ENCODE measurements around the gene RAVER1.
A peak's percentile ranks its signal among the peaks of the same experiment; 100 is the strongest.

RAVER1 gene

DNA sequence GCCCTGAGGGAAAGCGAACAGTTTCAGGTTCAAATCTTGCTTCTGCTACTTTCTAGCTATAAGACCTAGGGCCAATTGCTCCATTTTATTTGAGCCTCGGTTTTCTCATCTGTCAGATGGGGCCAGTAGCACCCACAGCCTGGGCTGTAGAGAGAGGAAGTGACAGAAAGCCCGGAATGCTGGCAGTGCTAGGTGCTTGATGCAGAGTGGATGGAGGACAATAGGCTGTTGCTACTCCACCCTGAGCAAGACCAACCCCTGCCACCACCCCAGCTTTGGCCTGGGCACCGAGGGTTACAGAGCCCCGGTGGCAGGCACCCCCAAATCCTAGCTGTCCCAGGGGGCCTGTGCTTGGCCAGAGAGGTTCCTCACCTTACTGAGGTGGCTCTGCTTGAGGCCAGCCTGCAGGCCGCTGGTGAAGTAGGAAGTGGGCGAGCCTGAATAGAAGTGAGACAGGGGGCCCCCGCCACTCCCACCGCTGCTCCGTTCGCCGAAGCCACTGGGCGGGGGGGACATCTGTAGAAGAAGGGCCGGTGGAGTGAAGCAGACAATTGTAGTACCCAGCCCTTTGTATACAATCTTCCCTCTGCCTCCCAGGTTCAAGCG is 15.4 kb downstream of the RAVER1 start:
- DNase-seq: no peak

DNA sequence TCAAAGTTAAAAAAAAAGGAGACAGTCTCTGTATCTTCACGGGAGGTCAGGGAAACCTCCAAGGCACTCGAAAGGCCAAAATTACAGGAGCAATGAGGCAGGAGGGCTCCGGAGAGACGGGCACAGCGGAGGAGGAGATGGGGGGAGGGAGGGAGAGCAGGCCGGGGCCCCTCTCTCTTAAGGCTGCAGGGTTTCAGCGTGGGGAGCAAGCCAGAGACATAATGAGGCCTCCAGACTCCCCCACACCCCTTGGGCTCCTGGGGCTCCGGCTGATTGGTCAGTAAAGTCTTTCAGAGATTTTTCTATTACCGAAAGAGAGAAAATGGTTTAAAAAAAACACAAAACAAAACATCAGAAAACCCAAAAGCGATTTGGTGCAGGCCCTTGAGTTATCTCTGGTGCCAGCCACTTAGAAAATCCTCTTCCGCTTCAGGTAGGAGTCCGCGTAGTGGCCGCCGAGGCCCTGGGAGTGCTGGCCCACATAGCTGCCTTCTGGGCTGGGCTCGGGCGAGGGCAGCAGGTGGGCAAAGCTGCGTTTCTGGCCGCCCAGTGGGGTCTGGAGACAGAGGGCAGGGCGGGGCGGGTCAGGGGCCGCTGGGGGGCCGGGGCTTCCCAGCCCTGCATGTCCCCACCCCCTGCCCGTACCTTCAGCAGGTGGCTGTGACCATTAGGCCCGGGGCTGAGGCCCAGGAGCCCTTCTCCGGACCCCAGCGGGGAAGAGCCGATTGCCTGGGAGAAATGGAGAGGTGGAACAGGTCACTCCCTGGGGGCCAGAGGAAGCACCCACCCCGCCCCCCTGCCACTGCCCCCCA is 16.1 kb downstream of the RAVER1 start:
- no peak for DNase-seq

DNA sequence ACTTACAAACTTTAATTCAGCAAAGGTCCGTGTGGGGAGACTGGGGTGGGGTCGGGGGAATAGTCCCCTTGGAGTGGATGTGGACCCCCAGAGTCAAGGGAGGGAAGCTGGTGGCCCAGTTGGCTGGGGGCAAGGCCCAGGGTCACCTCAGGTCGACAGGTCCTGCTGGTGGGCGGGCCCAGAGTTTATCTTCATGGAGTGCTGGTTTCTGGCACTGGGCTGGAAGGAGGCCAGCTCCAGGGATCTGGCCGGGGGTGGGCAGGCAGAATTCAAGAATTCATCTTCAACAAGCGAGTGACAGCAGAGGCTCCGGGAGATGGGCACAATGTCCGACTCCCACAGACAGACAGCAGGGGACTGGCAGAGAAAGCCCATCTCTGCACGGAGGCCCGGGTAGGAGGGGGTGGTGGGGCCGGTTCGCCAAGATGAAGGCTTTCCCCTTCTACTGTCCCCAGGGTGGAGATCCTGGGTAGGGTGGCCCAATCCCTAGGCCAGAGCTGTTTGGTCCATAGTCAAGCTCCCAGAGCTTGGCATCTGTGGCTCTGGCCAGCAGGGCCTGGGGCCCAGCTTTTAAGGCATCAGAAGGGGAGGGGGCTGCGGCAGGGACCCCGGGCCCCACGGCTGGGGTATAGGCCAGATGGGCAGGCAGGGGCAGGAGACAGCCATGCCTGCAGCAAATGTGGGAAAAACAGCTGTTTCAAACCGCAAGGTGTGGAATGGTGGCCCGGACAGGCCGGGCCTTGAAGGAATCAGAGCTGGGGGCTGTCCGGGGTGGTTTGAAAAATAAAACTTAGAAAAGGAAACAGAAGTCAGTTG is 16.9 kb downstream of the RAVER1 start:
- DNase-seq: no peak

DNA sequence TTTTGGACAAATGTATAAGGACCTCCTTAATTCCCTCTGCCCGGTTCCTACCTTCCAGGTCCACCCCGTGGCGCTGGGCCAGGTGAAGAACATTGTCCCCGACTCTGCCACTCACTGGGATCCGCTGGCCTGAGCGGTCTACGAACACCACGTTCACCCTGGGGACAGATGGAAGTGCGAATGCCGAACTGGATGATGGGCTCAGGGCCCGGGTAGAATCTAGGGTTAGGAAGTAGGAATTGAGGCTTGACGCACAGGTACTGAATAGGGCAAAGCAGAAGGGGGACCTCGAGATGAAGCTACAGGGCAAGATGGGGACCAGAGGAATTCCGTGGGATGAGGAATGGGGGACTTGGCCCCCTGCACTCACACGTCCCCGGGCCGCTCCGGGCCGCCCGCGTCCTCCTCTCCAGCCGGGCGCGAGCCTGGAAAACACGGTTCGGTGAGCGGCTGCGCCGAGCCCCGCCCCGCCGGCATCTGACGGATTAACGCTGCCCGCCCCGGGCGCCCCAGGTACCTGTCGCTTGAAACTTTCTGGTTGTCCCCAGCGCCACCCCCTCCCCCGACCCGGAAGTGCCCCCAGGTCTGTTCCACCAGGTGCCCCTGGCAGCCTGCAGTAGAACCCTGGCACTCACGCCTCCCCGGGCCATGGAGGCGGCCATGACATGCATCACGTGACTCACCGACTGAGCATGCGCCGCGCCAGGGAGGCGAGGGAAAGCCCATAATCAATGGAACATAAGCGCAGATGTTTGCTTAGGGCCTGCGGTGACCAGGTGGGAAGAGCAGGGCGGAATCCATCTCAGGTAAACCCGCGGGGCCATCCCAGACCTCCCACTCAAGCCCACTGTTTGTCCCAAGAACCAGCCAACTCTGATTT is 17.8 kb downstream of the RAVER1 start, which contains the start of gene FDX2:
Gene FDX2, minus strand, starts transcription at position 681 of the 880 bp plus-strand sequence. Its CDS starts 19 bp downstream, at position 662.
- DNase-seq: peak; percentile 93

DNA sequence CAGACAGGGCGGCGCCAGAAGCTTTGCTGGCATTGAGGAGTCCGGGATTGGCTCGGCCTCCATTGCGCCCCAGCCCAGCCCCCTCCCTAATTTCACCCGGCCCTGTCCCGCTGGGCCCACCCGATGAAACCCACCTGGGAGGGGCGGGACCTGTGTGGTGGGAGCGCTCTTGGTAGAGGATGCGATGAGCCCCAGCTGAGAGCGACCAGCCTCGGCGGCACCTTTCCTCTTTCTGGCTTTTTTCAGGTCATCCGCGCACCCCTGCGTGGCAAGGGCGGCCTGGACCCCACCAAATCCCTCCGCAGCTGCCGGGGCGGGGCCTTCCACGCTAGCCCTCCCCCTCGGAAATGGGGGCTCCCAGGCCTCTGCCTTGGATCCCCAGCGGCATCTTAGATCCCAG is 23.9 kb downstream of the RAVER1 start, which contains the start of gene ZGLP1:
Gene ZGLP1, minus strand, starts transcription at position 393 of the 400 bp plus-strand sequence.
- DNase-seq: no peak

DNA sequence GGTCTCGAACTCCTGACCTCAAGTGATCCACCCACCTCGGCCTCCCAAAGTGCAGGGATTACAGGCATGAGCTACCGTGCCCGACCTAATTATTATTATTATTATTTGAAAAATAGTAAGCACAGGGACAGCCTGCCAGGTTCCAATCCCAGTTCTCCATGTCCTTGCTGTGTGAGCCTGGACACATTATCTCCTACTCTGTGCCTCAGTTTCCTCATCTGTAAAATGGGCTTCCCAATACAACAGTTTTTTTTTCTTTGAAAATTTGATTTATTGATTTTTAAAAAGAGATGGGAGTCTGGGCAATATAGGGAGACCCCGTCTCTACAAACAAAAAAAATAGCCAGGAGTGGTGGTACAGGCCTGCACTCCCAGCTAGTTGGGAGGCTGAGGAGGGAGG is 27.0 kb downstream of the RAVER1 start:
- no peak for DNase-seq

DNA sequence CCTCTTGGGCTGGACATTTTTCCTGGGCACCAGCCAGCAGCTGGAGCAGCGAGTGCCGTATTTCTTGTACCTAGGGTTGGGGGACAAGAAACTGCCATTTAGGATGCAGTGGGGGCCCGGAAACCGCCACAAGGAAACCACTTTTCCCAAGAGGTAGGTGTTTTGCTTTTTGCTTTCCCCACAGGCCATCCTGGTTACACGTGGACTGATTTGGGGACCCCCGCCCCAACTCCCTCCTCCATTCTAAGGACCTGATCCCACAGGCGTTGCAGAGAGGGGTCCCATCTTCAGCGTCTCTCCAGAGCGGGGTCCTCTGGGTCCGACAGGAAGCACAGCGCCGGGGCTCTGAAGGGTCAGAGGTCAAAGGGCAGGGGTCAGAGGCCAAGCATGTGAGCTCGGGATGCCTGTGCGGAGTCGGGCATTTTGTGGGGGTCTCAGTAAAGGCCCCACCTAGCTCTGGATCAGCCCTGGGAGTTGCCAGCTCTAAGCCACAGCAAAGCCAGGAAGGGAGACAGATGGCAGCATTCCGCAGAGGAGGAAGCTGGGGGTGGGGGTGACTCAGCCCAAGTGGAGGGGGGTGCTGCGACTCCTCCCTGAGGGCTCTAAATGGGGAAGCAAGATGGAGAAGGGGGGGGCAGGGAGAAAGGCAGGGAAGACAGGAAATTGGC is 28.1 kb downstream of the RAVER1 start:
- no peak for DNase-seq

DNA sequence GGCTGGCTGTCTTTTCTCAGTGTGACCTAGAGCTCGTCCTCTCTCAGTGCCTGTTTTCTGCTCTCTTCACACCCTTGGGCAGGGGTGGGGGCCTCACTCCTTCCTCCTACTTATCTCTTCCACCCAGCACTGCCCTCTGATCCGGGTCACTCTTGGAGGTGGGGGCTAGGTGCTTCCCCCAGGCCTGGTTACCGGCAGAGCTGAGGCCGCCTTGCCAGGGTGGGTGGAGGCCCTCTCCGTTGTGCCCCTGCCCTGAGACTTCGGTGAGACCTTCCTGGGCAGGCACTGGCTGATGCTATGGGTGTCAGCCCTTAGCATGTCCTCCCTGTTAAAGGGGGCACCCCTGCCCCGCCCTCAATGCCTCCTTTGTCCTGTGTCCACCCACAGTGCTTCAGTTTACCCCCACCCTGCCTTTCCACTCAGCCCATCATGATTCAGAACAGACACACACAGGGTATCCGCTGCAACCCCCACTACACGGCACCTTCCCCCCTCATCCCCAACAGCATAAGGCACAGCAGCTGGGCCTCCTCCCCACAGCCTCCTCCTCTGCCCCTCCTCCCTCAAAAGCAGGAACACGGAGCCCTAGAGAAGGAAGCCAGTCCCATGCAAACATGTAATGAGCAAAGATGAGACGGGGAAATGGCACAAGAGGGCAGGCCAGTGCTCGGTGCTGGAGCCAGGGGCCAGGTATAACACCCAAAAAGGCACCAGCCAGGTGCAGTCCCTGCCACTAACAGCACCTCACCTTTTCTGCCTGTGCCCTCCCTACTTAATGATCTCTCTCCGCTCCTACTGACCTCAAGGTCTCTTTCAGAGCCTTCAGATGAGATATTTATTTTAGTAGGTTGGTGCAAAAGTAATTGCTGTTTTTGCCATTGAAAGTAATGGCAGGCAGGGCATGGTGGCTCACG is 33.5 kb downstream of the RAVER1 start:
- DNase-seq: no peak

DNA sequence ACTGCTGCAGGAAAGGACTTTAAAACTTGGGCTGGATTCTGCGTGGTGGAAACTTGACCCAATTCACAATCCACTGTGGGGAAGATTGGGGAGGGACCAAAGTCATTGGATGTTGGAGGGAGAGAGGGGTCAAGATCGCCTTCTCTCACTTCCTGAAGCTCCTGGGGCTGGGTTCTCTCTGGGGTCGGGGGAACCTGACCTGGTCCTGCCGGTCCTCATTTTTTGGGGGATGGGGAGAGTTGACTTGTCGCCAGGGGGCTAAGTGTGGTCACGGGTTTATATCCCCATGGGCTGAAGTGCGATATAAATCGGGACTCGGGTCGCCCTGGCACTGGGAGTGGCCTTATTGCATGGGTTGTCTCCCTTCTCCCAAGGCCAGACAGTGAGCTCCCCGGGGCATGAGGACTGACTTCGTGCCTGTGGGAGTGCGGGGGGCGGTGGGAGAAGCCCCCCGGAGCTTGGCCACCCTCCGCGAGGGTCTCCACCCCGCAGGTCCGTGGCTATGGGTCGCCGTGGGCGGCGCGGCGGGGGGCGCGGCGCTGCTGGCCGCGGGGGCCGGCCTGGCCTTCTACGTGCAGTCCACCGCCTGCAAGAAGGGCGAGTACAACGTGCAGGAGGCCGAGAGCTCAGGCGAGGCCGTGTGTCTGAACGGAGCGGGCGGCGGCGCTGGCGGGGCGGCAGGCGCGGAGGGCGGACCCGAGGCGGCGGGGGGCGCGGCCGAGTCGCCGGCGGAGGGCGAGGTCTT is 37.3 kb downstream of the RAVER1 start:
- DNase-seq: no peak

DNA sequence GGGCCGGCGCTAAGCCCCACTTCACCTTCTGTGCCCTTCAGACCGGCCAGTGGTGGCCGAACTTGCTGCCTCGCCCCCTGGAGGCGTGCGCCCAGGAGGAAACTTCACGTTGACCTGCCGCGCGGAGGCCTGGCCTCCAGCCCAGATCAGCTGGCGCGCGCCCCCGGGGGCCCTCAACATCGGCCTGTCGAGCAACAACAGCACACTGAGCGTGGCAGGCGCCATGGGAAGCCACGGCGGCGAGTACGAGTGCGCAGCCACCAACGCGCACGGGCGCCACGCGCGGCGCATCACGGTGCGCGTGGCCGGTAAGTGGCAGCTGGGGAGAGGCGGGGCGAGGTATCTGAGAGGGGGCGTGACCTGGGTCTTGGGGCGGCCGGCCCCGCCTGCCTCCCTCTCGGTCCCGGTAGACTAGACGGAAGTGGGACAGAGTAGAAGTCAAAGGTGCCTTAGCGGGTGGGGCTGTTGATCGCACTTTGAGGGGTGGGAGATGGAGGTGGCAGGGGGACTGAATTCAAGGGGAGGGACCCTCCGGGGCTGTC is 38.0 kb downstream of the RAVER1 start:
- DNase-seq: peak; percentile 58

DNA sequence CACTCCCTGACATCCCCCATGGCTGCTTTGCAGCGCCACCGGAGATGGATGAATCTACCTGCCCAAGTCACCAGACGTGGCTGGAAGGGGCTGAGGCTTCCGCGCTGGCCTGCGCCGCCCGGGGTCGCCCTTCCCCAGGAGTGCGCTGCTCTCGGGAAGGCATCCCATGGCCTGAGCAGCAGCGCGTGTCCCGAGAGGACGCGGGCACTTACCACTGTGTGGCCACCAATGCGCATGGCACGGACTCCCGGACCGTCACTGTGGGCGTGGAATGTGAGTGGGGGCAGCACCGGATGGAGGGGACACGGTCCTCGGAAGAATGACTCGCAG is 39.0 kb downstream of the RAVER1 start:
- no peak for DNase-seq

DNA sequence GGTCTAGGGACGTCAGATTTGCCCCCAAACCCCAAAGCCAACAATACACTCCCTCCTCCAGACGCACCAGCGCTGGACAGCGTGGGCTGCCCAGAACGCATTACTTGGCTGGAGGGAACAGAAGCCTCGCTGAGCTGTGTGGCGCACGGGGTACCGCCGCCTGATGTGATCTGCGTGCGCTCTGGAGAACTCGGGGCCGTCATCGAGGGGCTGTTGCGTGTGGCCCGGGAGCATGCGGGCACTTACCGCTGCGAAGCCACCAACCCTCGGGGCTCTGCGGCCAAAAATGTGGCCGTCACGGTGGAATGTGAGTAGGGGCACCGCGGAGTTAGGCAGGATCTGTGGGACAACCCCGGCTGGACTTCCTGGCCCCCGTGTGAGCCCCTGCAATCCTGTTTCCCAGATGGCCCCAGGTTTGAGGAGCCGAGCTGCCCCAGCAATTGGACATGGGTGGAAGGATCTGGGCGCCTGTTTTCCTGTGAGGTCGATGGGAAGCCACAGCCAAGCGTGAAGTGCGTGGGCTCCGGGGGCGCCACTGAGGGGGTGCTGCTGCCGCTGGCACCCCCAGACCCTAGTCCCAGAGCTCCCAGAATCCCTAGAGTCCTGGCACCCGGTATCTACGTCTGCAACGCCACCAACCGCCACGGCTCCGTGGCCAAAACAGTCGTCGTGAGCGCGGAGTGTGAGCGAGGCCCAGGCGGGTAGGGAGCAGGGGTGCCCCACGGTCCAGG is 39.5 kb downstream of the RAVER1 start:
- no peak for DNase-seq

DNA sequence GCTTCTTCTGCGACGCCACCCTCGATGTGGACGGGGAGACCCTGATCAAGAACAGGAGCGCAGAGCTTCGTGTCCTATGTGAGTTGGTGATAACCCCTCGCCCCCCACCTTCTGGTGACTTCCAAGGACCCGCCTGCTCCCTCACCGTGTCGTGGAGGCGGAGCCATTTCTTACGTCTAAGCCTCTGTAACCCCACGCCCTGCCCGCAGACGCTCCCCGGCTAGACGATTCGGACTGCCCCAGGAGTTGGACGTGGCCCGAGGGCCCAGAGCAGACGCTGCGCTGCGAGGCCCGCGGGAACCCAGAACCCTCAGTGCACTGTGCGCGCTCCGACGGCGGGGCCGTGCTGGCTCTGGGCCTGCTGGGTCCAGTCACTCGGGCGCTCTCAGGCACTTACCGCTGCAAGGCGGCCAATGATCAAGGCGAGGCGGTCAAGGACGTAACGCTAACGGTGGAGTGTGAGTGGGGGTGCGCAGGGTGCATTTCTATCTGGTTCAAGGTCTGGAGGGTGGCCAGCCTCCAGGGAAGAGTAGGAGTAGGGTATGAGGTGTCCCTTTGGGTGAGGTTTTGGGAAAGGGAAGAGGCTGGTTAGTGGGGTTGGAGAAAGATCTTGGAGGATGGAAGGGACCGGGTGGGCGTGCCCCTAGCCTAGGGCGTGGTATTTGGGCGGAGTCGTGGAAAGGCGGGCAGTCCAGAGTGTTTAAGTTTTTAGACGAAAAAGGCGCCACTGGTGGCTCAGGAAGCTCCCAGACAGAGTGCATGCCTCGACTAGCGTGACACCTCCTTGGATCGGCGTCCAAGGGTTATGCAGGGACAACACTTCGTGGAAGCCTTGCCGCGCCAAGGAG is 40.3 kb downstream of the RAVER1 start:
- no peak for DNase-seq

DNA sequence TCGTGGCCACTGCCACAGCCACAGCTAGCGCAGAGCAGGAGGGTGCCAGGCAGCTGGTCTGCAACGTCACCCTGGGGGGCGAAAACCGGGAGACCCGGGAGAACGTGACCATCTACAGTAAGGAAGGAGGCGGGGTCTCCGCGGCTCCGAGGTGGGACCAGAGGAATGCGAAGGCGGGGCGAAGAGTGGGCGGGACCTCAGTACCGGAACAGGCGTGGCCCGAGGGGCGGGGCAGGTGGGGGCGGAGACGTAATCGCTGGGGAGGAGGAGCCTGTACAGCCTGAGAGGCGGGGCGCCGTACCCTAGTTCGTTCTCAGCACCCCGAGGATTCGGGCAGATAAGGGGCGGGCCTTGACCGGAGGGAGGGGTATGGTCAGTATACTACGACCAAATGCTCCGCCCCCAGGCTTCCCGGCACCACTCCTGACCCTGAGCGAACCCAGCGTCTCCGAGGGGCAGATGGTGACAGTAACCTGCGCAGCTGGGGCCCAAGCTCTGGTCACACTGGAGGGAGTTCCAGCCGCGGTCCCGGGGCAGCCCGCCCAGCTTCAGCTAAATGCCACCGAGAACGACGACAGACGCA is 41.0 kb downstream of the RAVER1 start:
- peak; percentile 54 for DNase-seq

DNA sequence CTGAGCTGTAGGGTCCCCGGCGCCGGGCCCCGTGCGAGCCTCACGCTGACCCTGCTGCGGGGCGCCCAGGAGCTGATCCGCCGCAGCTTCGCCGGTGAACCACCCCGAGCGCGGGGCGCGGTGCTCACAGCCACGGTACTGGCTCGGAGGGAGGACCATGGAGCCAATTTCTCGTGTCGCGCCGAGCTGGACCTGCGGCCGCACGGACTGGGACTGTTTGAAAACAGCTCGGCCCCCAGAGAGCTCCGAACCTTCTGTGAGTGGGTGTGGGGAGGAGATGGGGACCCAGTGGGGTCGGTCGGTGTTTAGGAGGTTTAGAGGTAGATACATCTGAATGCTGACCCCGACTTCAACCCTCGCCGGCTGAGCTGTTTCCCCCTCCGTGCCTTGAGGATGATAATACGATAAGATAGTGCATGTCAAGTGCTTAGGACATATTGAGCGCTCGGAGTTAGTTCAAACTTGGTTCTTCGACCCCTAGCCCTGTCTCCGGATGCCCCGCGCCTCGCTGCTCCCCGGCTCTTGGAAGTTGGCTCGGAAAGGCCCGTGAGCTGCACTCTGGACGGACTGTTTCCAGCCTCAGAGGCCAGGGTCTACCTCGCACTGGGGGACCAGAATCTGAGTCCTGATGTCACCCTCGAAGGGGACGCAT is 41.6 kb downstream of the RAVER1 start:
- DNase-seq: no peak

DNA sequence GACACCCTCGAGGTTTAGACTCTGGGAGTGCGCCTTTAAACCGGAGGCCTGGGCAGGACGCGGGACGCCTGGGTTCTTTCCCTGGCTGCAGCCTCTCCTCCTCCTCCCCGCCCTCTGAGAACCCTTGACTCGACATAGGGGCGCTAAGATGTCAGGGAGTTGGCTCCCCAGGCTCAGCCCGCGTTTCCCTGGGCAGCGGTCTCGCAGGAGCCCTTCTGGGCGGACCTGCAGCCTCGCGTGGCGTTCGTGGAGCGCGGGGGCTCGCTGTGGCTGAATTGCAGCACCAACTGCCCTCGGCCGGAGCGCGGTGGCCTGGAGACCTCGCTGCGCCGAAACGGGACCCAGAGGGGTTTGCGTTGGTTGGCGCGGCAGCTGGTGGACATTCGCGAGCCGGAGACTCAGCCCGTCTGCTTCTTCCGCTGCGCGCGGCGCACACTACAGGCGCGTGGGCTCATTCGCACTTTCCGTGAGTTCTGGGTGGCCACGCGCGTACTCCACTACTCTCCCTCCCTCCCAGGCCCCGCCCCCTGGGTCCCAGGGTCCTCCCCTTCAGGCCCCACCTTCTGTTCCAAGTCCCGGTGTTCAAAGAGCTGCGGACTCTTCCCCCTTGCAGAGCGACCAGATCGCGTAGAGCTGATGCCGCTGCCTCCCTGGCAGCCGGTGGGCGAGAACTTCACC is 42.3 kb downstream of the RAVER1 start:
- DNase-seq: peak; percentile 34
